Neural cell (in vitro differentiated cells): ENCODE measurements around the gene JAKMIP3. TPM values are rescaled to one million over a fixed set of nuclear protein-coding genes. Genes with fewer than 3 reads are reported as not detected.

ENCODE experiments used
- H2AFZ ChIP-seq: fragments of 200-600, 300-800 bp; sonication (generic), shearing (Covaris generic); 2 replicates; pipeline ENCODE4 v1.6.0; 2014; ENCODE audit warnings: low read depth, mild to moderate bottlenecking, antibody characterized with exemption, low read length, moderate library complexity
- H3F3A ChIP-seq: fragments of 200-600 bp; shearing (Covaris generic); 2 replicates; pipeline ENCODE4 v1.6.1; 2016; ENCODE audit warnings: mild to moderate bottlenecking, moderate library complexity, mixed read lengths, antibody characterized with exemption, low read length; ENCODE audit not compliant: insufficient read depth, poor library complexity, severe bottlenecking
- H3K27ac ChIP-seq: fragments of 200-600, 300-800 bp; sonication (generic), shearing (Covaris generic); 2 replicates; pipeline ENCODE4 v1.5.1; 2014; ENCODE audit warnings: mild to moderate bottlenecking, low read length, moderate library complexity
- H3K27me3 ChIP-seq: fragments of 300-800, 200-600 bp; sonication (generic), shearing (Covaris generic); 2 replicates; pipeline ENCODE4 v1.6.0; 2014; ENCODE audit warnings: mild to moderate bottlenecking, low read depth, low read length, moderate library complexity; ENCODE audit not compliant: insufficient read depth
- H3K36me3 ChIP-seq: fragments of 300-800, 200-600 bp; sonication (generic), shearing (Covaris generic); 2 replicates; pipeline ENCODE4 v1.5.1; 2014; ENCODE audit warnings: mild to moderate bottlenecking, antibody characterized with exemption, low read length, moderate library complexity; ENCODE audit not compliant: insufficient read depth
- H3K4me2 ChIP-seq: fragments of 300-800, 200-600 bp; sonication (generic), shearing (Covaris generic); 2 replicates; pipeline ENCODE4 v1.6.0; 2014; ENCODE audit warnings: mild to moderate bottlenecking, low read length
- H3K4me3 ChIP-seq: fragments of 300-800, 200-600 bp; sonication (generic), shearing (Covaris generic); 2 replicates; pipeline ENCODE4 v1.5.1; 2014; ENCODE audit warnings: mild to moderate bottlenecking, low read length, moderate library complexity
- H3K79me2 ChIP-seq: fragments of 200-600 bp; shearing (Covaris generic); replicated peaks from 2 replicates; pipeline ENCODE4 v1.6.0; 2014; ENCODE audit warnings: mild to moderate bottlenecking, low read length, moderate library complexity; ENCODE audit not compliant: insufficient read depth
- H3K9ac ChIP-seq: fragments of 300-800, 200-600 bp; sonication (generic), shearing (Covaris generic); 2 replicates; pipeline ENCODE4 v1.6.1; 2016; ENCODE audit warnings: mild to moderate bottlenecking, low read length, mixed read lengths
- H3K9me2 ChIP-seq: fragments of 200-600 bp; shearing (Covaris generic); 2 replicates; pipeline ENCODE4 v1.6.1; 2016; ENCODE audit warnings: mild to moderate bottlenecking, low read length, mixed read lengths; ENCODE audit not compliant: insufficient read depth
- H3K9me3 ChIP-seq: fragments of 200-600, 300-800 bp; sonication (generic), shearing (Covaris generic); 2 replicates; pipeline ENCODE4 v1.6.1; 2016; ENCODE audit warnings: mild to moderate bottlenecking, mixed run types, low read length, moderate library complexity, mixed read lengths
- H4K20me1 ChIP-seq: fragments of 200-600 bp; shearing (Covaris generic); 2 replicates; pipeline ENCODE4 v1.6.1; 2016; ENCODE audit warnings: mild to moderate bottlenecking, mixed run types; ENCODE audit not compliant: insufficient read depth
- EP300 ChIP-seq: fragments of 450-650 bp; conservative IDR thresholded peaks from 2 replicates; pipeline ENCODE4 v1.6.1; 2014; ENCODE audit warnings: antibody characterized with exemption, mild to moderate bottlenecking, moderate library complexity; ENCODE audit not compliant: poor library complexity, severe bottlenecking
- EZH2 ChIP-seq: fragments of 200-600, 300-800 bp; shearing (Covaris generic), sonication (generic); IDR thresholded peaks from 2 replicates; pipeline ENCODE4 v1.6.1; 2014; ENCODE audit warnings: antibody characterized with exemption, low read length, borderline replicate concordance, mild to moderate bottlenecking; ENCODE audit not compliant: insufficient read depth, poor library complexity, severe bottlenecking
- MXI1 ChIP-seq: fragments of 450-650 bp; conservative IDR thresholded peaks from 2 replicates; pipeline ENCODE4 v1.6.1; 2014; ENCODE audit warnings: antibody characterized with exemption, mild to moderate bottlenecking; ENCODE audit not compliant: poor library complexity, severe bottlenecking
- POLR2AphosphoS5 ChIP-seq: IDR thresholded peaks from 2 replicates; pipeline ENCODE4 v1.6.1; 2012
- RAD21 ChIP-seq: fragments of 450-650 bp; conservative IDR thresholded peaks from 2 replicates; pipeline ENCODE4 v1.6.1; 2014; ENCODE audit warnings: antibody characterized with exemption, mild to moderate bottlenecking, moderate library complexity
- SMC3 ChIP-seq: fragments of 450-650 bp; conservative IDR thresholded peaks from 2 replicates; pipeline ENCODE4 v1.6.1; 2014; ENCODE audit warnings: antibody characterized with exemption, mild to moderate bottlenecking, moderate library complexity; ENCODE audit not compliant: poor library complexity
- TAF1 ChIP-seq: IDR thresholded peaks from 2 replicates; pipeline ENCODE4 v1.6.1; 2012; ENCODE audit warnings: low read depth
- polyA plus RNA-seq: library from polyadenylated mRNA; depleted of rRNA; stranded (reverse); fragments of >200 nt; gene quantifications from 2 replicates; pipeline ENCODE4 v1.2.3, GENCODE V29; 2014
- TF ChIP-seq, protein P1 (sequence below): IDR thresholded peaks from 2 replicates; pipeline ENCODE4 v1.6.1; 2012; ENCODE audit warnings: borderline replicate concordance
- TF ChIP-seq, protein P2 (sequence below): fragments of 450-650 bp; IDR thresholded peaks from 2 replicates; pipeline ENCODE4 v1.5.1; 2014; ENCODE audit warnings: antibody characterized with exemption, mild to moderate bottlenecking, moderate library complexity; ENCODE audit not compliant: poor library complexity, severe bottlenecking

Gene JAKMIP3
- polyA plus RNA-seq, 1 donor from 2014 or later, result 5.1 TPM

DNA sequence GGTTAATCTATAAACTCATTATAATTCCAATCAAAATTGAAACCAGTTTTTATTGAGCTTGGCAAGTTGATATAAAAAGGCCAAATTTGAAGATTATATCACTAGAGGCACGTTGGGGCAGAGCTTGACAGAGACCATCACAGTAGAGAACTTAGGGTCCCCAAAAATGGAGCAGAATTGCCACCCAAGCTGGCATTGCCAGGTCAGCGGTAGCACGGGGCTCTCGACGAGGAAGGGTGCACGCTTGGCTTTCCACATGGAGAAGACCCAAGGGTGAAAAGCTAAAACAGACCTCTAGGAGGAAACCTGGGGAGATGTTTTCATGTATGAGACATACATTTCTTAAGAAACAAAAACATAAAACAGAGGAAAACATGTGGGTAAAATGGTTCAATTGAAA is 4.3 kb upstream of the JAKMIP3 start:
- Histone ChIP-seq H2AFZ (no peak overlapping the region), H3K36me3 (no peaks in the 10 kb centered on the region), H4K20me1 (no peaks in the 10 kb centered on the region), H3K27me3 (no peaks in the 10 kb centered on the region), H3K4me3 (no peak overlapping the region), H3K9ac (no peak overlapping the region), H3K27ac (no peak overlapping the region), H3K4me2 (no peak overlapping the region), H3K9me3 (no peaks in the 10 kb centered on the region), H3K79me2 (no peaks in the 10 kb centered on the region), H3F3A (no peaks in the 10 kb centered on the region), H3K9me2 (no peaks in the 10 kb centered on the region)
- TF ChIP-seq RAD21 (no peak), POLR2AphosphoS5 (no peak), TAF1 (no peak), EZH2 (no peak), EP300 (no peak), MXI1 (no peak), SMC3 (no peak)
- TF ChIP-seq, protein P1, sequence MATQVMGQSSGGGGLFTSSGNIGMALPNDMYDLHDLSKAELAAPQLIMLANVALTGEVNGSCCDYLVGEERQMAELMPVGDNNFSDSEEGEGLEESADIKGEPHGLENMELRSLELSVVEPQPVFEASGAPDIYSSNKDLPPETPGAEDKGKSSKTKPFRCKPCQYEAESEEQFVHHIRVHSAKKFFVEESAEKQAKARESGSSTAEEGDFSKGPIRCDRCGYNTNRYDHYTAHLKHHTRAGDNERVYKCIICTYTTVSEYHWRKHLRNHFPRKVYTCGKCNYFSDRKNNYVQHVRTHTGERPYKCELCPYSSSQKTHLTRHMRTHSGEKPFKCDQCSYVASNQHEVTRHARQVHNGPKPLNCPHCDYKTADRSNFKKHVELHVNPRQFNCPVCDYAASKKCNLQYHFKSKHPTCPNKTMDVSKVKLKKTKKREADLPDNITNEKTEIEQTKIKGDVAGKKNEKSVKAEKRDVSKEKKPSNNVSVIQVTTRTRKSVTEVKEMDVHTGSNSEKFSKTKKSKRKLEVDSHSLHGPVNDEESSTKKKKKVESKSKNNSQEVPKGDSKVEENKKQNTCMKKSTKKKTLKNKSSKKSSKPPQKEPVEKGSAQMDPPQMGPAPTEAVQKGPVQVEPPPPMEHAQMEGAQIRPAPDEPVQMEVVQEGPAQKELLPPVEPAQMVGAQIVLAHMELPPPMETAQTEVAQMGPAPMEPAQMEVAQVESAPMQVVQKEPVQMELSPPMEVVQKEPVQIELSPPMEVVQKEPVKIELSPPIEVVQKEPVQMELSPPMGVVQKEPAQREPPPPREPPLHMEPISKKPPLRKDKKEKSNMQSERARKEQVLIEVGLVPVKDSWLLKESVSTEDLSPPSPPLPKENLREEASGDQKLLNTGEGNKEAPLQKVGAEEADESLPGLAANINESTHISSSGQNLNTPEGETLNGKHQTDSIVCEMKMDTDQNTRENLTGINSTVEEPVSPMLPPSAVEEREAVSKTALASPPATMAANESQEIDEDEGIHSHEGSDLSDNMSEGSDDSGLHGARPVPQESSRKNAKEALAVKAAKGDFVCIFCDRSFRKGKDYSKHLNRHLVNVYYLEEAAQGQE, result no peak

DNA sequence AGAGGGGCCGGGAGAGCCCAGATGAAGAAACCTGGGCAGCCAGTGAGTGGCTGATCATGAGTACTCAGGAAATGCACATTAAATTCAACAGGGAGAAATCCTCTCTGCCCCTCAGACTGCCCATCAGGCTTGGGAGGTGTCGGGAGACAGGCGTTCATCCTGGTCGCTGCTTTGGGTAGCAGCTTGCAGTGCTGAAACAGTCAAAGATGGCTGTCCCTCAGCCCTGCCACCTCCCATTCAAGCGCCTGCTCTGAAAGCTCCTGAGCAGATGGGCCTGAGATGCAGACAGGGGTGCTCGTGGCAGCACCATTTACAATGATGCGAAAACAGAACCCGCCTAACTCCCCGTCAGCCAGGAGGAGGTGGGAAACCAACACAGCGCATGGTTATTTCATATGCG is 3.6 kb upstream of the JAKMIP3 start:
- no peak overlapping the region for H3K4me3 ChIP-seq

More for the DNA sequence above, 3.6 kb upstream of the JAKMIP3 start:
- H3K36me3 ChIP-seq, result no peaks in the 10 kb centered on the region
- H2AFZ ChIP-seq, result no peak overlapping the region
- H3F3A ChIP-seq, result no peaks in the 10 kb centered on the region
- no peak overlapping the region for H3K27ac ChIP-seq
- TF ChIP-seq, protein P2, sequence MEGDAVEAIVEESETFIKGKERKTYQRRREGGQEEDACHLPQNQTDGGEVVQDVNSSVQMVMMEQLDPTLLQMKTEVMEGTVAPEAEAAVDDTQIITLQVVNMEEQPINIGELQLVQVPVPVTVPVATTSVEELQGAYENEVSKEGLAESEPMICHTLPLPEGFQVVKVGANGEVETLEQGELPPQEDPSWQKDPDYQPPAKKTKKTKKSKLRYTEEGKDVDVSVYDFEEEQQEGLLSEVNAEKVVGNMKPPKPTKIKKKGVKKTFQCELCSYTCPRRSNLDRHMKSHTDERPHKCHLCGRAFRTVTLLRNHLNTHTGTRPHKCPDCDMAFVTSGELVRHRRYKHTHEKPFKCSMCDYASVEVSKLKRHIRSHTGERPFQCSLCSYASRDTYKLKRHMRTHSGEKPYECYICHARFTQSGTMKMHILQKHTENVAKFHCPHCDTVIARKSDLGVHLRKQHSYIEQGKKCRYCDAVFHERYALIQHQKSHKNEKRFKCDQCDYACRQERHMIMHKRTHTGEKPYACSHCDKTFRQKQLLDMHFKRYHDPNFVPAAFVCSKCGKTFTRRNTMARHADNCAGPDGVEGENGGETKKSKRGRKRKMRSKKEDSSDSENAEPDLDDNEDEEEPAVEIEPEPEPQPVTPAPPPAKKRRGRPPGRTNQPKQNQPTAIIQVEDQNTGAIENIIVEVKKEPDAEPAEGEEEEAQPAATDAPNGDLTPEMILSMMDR, result no peak
- TF ChIP-seq MXI1 (no peak), EZH2 (no peak)
- H4K20me1 ChIP-seq, result no peaks in the 10 kb centered on the region
- H3K79me2 ChIP-seq, result no peaks in the 10 kb centered on the region
- H3K9me3 ChIP-seq, result no peaks in the 10 kb centered on the region
- H3K9me2 ChIP-seq, result no peaks in the 10 kb centered on the region
- H3K4me2 ChIP-seq, result no peak overlapping the region
- H3K9ac ChIP-seq, result no peak overlapping the region
- H3K27me3 ChIP-seq, result no peaks in the 10 kb centered on the region
